ENCODE results near the gene IFNL1. TPM values are rescaled to one million over a fixed set of nuclear protein-coding genes. Genes with fewer than 3 reads are reported as not detected.

IFNL1 gene
- polyA plus RNA-seq, 1 experiment, result not detected

GRCh38 chr19:39301562-39301961, 5.4 kb downstream of the IFNL1 start:
- H3K27me3 ChIP-seq (ENCODE audit: control insufficient read depth, insufficient read depth, low read length), result peaks cover 20% of the 10 kb centered on the region
- no peak overlapping the region for H3K4me3 ChIP-seq (ENCODE audit: low read depth, low read length)
- H3K36me3 ChIP-seq (ENCODE audit: control insufficient read depth, insufficient read depth, low read length), result no peaks in the 10 kb centered on the region
- DNase-seq (ENCODE audit: low read depth), result no peak
- no peak for TF ChIP-seq CTCF (IDR thresholded peaks at IDR 0.05; ENCODE audit: insufficient read depth, low read depth, low read length)
- ChIA-PET CTCF (no interaction called here), POLR2A (no interaction called here)

GRCh38 chr19:39303373-39304184, 7.4 kb downstream of the IFNL1 start:
- CTCF ChIA-PET, result interaction anchor here (0.7 kb wide), 1 partner anchor 8 kb away, joined by 3 read pairs; the partner anchor contains the start of gene IFNL1
- H3K27me3 ChIP-seq (ENCODE audit: control insufficient read depth, insufficient read depth, low read length), result peaks cover 22% of the 10 kb centered on the region
- POLR2A ChIA-PET, result no interaction called here

GRCh38 chr19:39304185-39304513, 7.9 kb downstream of the IFNL1 start:
- DNase-seq (ENCODE audit: low read depth), result no peak
- TF ChIP-seq CTCF (IDR thresholded peaks at IDR 0.05; ENCODE audit: insufficient read depth, low read depth, low read length), result no peak
- H3K36me3 ChIP-seq (ENCODE audit: control insufficient read depth, insufficient read depth, low read length), result no peaks in the 10 kb centered on the region
- CTCF ChIA-PET, result interaction anchor here (0.7 kb wide), 1 partner anchor 8 kb away, joined by 3 read pairs; the partner anchor contains the start of gene IFNL1
- H3K4me3 ChIP-seq (ENCODE audit: low read depth, low read length), result no peak overlapping the region
- H3K27me3 ChIP-seq (ENCODE audit: control insufficient read depth, insufficient read depth, low read length), result peaks cover 22% of the 10 kb centered on the region
- POLR2A ChIA-PET, result no interaction called here

More at GRCh38 chr19:39303373-39304184, 7.4 kb downstream of the IFNL1 start:
- Histone ChIP-seq H3K36me3 (ENCODE audit: control insufficient read depth, insufficient read depth, low read length) (no peaks in the 10 kb centered on the region), H3K4me3 (ENCODE audit: low read depth, low read length) (no peak overlapping the region)
- DNase-seq (ENCODE audit: low read depth), result no peak
- no peak for TF ChIP-seq CTCF (IDR thresholded peaks at IDR 0.05; ENCODE audit: insufficient read depth, low read depth, low read length)

- ChIA-PET POLR2A (no interaction called here), CTCF (interaction anchor here (1.3 kb wide), 1 partner anchor 93 kb away, joined by 3 read pairs; no protein-coding TSS in a partner anchor)
- no peak for TF ChIP-seq CTCF (IDR thresholded peaks at IDR 0.05; ENCODE audit: insufficient read depth, low read depth, low read length)
- Histone ChIP-seq H3K36me3 (ENCODE audit: control insufficient read depth, insufficient read depth, low read length) (no peaks in the 10 kb centered on the region), H3K27me3 (ENCODE audit: control insufficient read depth, insufficient read depth, low read length) (peaks cover 22% of the 10 kb centered on the region), H3K4me3 (ENCODE audit: low read depth, low read length) (no peak overlapping the region)
- no peak for DNase-seq (ENCODE audit: low read depth)
Measured at GRCh38 chr19:39304701-39305571, 8.7 kb downstream of the IFNL1 start.

GRCh38 chr19:39306075-39306474, 9.9 kb downstream of the IFNL1 start:
- H3K4me3 ChIP-seq (ENCODE audit: low read depth, low read length), result no peak overlapping the region
- ChIA-PET CTCF (no interaction called here), POLR2A (no interaction called here)
- H3K36me3 ChIP-seq (ENCODE audit: control insufficient read depth, insufficient read depth, low read length), result no peaks in the 10 kb centered on the region
- H3K27me3 ChIP-seq (ENCODE audit: control insufficient read depth, insufficient read depth, low read length), result peaks cover 20% of the 10 kb centered on the region
- no peak for TF ChIP-seq CTCF (IDR thresholded peaks at IDR 0.05; ENCODE audit: insufficient read depth, low read depth, low read length)
- DNase-seq (ENCODE audit: low read depth), result no peak

All from BJ (cell line).